Loucy (cell line): ENCODE measurements around the gene NRCAM.

ENCODE experiments used
- H2AFZ ChIP-seq: fragments of 200-600 bp; sonication (generic); 2 replicates; pipeline ENCODE4 v1.6.0; 2016; ENCODE audit warnings: antibody characterized with exemption, mild to moderate bottlenecking, low read length, moderate library complexity
- H3F3A ChIP-seq: fragments of 200-600 bp; 2 replicates; pipeline ENCODE4 v1.6.0; 2016; ENCODE audit warnings: antibody characterized with exemption, low read depth, mild to moderate bottlenecking
- H3K27me3 ChIP-seq: fragments of 200-600 bp; sonication (generic); 2 replicates; pipeline ENCODE4 v1.6.1; 2014; ENCODE audit warnings: low read length, mild to moderate bottlenecking; ENCODE audit not compliant: insufficient read depth, poor library complexity, severe bottlenecking
- H3K36me3 ChIP-seq: fragments of 200-600 bp; sonication (generic); 2 replicates; pipeline ENCODE4 v1.6.1; 2016; ENCODE audit warnings: low read length; ENCODE audit not compliant: insufficient read depth
- H3K4me1 ChIP-seq: fragments of 200-600 bp; sonication (generic); 2 replicates; pipeline ENCODE4 v1.5.1; 2014; ENCODE audit warnings: low read length, mild to moderate bottlenecking; ENCODE audit not compliant: insufficient read depth, poor library complexity, severe bottlenecking
- H3K4me2 ChIP-seq: fragments of 200-600 bp; sonication (generic); 2 replicates; pipeline ENCODE4 v1.6.0; 2014; ENCODE audit warnings: antibody characterized with exemption, low read length, low read depth, mild to moderate bottlenecking; ENCODE audit not compliant: poor library complexity, severe bottlenecking
- H3K4me3 ChIP-seq: fragments of 200-600 bp; sonication (generic); 2 replicates; pipeline ENCODE4 v1.5.1; 2014; ENCODE audit warnings: low read length, mild to moderate bottlenecking, mixed read lengths; ENCODE audit not compliant: poor library complexity, severe bottlenecking
- H3K79me2 ChIP-seq: fragments of 200-600 bp; sonication (generic); 2 replicates; pipeline ENCODE4 v1.6.1; 2014; ENCODE audit warnings: low read length; ENCODE audit not compliant: insufficient read depth
- H3K9ac ChIP-seq: fragments of 200-600 bp; sonication (generic); 2 replicates; pipeline ENCODE4 v1.6.0; 2014; ENCODE audit warnings: mild to moderate bottlenecking, low read depth, low read length, moderate library complexity; ENCODE audit not compliant: poor library complexity, severe bottlenecking
- H3K9me2 ChIP-seq: fragments of 200-600 bp; sonication (generic); replicated peaks from 2 replicates; pipeline ENCODE4 v1.6.1; 2016; ENCODE audit warnings: low read depth, low read length, mixed read lengths
- H3K9me3 ChIP-seq: fragments of 200-600 bp; sonication (generic); 2 replicates; pipeline ENCODE4 v1.6.1; 2014; ENCODE audit warnings: mild to moderate bottlenecking, antibody characterized with exemption, low read length, low read depth; ENCODE audit not compliant: insufficient read depth
- H4K20me1 ChIP-seq: fragments of 200-600 bp; sonication (generic); 2 replicates; pipeline ENCODE4 v1.6.0; 2014; ENCODE audit warnings: antibody characterized with exemption, low read length, mild to moderate bottlenecking; ENCODE audit not compliant: insufficient read depth, poor library complexity, severe bottlenecking
- EZH2phosphoT487 ChIP-seq: fragments of 200-600 bp; IDR thresholded peaks from 2 replicates; pipeline ENCODE4 v1.6.1; 2018; ENCODE audit warnings: antibody characterized with exemption, mild to moderate bottlenecking, moderate library complexity, borderline replicate concordance
- TF ChIP-seq, protein P1 (sequence below): fragments of 200-600 bp; sonication (generic); conservative IDR thresholded peaks from 2 replicates; pipeline ENCODE4 v1.5.1; 2014; ENCODE audit warnings: mild to moderate bottlenecking, antibody characterized with exemption, low read length

NRCAM gene

DNA sequence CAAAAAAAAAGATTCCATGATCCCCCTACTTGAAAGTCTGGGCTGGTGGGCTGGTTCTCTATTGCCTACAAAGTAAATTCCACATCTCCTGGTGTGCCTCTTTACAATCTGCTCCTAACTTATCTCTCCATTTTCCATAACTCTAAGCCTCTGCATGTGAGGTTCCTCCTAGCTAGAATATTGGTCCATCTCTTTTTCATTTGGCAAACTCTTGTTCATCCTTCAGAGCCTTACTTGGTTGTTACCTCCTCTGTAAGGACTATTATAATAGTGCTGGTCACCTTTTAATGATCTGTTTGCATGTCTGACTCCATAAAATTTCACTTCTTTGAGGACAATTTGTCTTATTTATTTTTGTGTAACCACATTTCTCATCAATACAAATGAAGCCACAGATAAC lies 1.6 kb upstream of the NRCAM start:
- H3K4me1 ChIP-seq: peaks cover 1% of the 10 kb centered on the region
- H3K79me2 ChIP-seq: no peaks in the 10 kb centered on the region
- no peak overlapping the region for H3K4me3 ChIP-seq
- no peaks in the 10 kb centered on the region for H3K27me3 ChIP-seq
- no peaks in the 10 kb centered on the region for H3K9me2 ChIP-seq
- H3F3A ChIP-seq: no peaks in the 10 kb centered on the region
- no peaks in the 10 kb centered on the region for H3K9me3 ChIP-seq
- H3K36me3 ChIP-seq: no peaks in the 10 kb centered on the region
- H3K4me2 ChIP-seq: no peak overlapping the region
- H2AFZ ChIP-seq: peak overlapping the region; percentile 48; the same call in 1 of the 2 replicates
- no peak overlapping the region for H3K9ac ChIP-seq
- H4K20me1 ChIP-seq: no peaks in the 10 kb centered on the region
- no peak for TF ChIP-seq EZH2phosphoT487
- TF ChIP-seq, protein P1, sequence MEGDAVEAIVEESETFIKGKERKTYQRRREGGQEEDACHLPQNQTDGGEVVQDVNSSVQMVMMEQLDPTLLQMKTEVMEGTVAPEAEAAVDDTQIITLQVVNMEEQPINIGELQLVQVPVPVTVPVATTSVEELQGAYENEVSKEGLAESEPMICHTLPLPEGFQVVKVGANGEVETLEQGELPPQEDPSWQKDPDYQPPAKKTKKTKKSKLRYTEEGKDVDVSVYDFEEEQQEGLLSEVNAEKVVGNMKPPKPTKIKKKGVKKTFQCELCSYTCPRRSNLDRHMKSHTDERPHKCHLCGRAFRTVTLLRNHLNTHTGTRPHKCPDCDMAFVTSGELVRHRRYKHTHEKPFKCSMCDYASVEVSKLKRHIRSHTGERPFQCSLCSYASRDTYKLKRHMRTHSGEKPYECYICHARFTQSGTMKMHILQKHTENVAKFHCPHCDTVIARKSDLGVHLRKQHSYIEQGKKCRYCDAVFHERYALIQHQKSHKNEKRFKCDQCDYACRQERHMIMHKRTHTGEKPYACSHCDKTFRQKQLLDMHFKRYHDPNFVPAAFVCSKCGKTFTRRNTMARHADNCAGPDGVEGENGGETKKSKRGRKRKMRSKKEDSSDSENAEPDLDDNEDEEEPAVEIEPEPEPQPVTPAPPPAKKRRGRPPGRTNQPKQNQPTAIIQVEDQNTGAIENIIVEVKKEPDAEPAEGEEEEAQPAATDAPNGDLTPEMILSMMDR: no peak

DNA sequence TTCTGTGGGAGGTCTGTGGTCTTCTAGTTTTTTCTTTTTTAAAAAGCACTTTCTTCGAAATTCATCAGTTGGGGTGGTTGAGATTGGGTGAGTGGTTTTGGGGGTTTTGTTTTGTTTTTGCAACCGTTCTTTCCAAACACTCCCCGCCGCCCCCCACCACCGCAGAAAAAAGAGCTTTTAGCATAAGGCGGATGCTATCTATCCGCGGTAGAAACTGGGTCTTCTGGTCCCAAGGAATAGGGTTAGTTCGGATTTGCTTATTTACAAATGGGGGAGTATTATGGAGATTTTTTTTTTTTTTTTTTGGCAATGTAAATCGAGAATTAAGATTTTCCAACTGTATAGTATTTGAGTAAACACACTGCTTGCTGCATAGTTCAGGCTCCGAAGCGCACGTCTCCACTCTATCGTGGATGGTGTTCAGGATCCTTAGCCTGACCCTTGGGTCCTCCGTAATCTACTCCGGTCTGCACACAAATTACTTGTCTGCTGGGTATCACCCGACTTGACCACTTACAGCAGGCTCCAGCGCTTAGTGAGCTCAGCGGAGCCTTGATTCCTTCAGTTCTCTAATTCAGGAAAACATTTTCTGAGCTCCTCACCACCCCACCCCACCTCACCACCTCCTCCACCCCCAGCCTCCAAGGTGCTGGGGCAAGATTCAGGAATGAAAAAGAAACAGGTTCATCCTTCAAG lies 757 bp upstream of the NRCAM start:
- Histone ChIP-seq H3K9me2 (no peaks in the 10 kb centered on the region), H3K9me3 (no peaks in the 10 kb centered on the region), H3K9ac (no peak overlapping the region), H3F3A (no peaks in the 10 kb centered on the region), H3K79me2 (no peaks in the 10 kb centered on the region), H4K20me1 (no peaks in the 10 kb centered on the region), H3K4me1 (no peaks in the 10 kb centered on the region), H3K36me3 (no peaks in the 10 kb centered on the region), H3K4me2 (no peak overlapping the region), H3K4me3 (no peak overlapping the region), H2AFZ (no peak overlapping the region), H3K27me3 (no peaks in the 10 kb centered on the region)
- no peak for TF ChIP-seq EZH2phosphoT487
- TF ChIP-seq, protein P1: no peak

DNA sequence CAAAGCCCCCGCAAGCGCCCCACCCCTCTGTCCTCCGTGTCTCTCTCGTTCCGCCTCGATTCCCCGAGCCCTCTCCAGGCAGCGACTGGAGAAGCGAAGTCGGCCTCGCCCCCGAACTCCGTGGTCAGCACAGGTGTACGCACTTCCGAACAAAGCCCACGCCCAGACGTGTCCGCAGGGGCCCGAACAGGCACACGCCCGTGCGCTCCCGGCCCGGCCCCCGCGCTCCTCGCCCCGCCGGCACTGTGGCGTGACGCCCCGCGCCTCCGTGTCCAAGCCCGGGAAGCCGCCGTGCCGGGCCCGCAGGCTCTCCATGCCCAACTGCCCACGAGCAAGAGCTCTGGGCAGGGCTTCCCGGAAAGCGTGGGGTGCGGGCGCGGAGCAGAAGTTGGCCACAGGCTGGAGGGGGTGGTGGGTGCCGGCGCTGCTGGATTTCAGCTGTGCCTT lies 662 bp downstream of the NRCAM start:
- H3K4me3 ChIP-seq: no peak overlapping the region
- no peaks in the 10 kb centered on the region for H3K9me3 ChIP-seq
- H3K4me2 ChIP-seq: no peak overlapping the region
- no peaks in the 10 kb centered on the region for H3K9me2 ChIP-seq
- H2AFZ ChIP-seq: no peak overlapping the region
- H3K36me3 ChIP-seq: no peaks in the 10 kb centered on the region
- TF ChIP-seq EZH2phosphoT487: no peak
- TF ChIP-seq, protein P1: no peak
- no peaks in the 10 kb centered on the region for H3F3A ChIP-seq
- H3K79me2 ChIP-seq: no peaks in the 10 kb centered on the region
- H3K9ac ChIP-seq: no peak overlapping the region
- no peaks in the 10 kb centered on the region for H4K20me1 ChIP-seq
- no peaks in the 10 kb centered on the region for H3K27me3 ChIP-seq
- H3K4me1 ChIP-seq: no peaks in the 10 kb centered on the region
